HK-2 (cell line): ENCODE measurements around the gene YIF1A.
"Not testable (repeated sequence)": the region's sequence is repeated elsewhere in the genome, so short reads cannot be mapped to it uniquely, and the experiment has no call there.

Experiments
- DNase-seq: peaks from one replicate; pipeline ENCODE4 v3.0.0-alpha.2; 2018; ENCODE audit not compliant: unreplicated experiment

The YIF1A gene

DNA sequence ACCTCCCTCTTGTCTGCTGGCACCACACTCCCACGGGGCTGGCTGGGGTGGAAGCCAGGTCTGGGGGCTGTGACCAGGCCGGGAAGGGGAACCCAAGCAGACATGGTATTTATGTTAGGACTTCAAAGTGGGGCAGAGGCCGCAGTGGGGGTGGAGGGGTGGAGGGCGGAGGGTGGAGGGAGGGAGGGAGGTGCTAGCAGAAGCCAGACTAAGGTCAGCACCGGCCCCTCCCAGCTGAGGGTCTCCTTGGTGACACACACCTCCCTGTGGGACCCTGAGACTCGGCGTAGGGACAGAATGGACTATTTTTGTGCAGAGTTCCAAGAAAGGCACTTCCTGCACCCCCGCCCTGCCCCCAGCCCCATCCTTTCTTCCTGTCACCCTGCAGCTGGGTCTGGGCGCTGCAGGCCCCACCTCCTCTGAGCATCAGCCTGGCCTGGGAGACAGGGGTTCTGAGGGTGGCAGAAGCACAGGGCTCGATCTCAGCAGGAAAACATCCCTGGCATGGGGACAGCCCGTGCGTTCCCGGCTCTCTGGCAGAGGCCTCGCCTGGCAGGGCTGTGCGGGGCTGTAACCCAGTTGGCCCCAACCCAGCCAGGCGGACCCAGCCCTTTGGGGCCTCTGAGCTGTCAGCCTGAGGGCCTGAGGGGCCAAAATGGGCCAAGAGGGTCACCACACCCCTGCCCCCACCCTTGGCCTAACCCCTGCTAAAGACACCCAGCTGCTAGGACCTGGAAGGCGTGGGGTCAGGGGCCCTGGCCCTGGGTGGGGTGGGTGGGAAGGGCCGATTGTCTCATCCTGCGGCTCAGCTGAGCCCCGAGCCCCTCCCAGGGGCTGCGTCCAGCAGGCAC is 37.5 kb upstream of the YIF1A start:
- DNase-seq: peak; percentile 27

- no peak for DNase-seq
Observed at GRCh38 chr11:66325263-66325671, 36.3 kb upstream of the YIF1A start.

DNA sequence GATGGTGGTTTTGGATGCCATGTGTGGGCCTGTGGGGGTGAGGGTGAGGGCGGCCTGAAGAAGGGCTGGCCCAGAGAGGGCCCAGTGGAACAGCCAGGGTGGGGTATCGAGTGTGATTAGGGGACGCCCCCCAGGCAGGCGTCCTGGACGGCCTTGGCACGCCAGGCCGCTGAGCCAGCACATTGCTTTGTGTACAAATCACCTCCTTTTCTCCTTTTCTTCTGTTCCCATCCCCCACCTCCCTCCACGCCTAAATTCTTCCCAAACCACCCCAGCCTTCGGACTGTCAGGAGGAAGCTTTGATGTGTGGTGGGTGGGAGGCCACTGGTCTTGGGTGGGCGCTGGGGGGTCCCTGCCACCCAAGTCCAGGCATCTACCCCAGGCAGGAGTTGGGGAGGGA is 35.7 kb upstream of the YIF1A start:
- DNase-seq: no peak

- DNase-seq: no peak
Observed at GRCh38 chr11:66323684-66324083, 34.7 kb upstream of the YIF1A start.

GRCh38 chr11:66322732-66323427 is 33.9 kb upstream of the YIF1A start:
- DNase-seq: no peak

- no peak for DNase-seq
Observed at GRCh38 chr11:66321606-66322005, 32.7 kb upstream of the YIF1A start.

- not testable (repeated sequence) for DNase-seq
Observed at GRCh38 chr11:66320748-66321147, 31.8 kb upstream of the YIF1A start.

GRCh38 chr11:66320289-66320688 is 31.3 kb upstream of the YIF1A start:
- not testable (repeated sequence) for DNase-seq

DNA sequence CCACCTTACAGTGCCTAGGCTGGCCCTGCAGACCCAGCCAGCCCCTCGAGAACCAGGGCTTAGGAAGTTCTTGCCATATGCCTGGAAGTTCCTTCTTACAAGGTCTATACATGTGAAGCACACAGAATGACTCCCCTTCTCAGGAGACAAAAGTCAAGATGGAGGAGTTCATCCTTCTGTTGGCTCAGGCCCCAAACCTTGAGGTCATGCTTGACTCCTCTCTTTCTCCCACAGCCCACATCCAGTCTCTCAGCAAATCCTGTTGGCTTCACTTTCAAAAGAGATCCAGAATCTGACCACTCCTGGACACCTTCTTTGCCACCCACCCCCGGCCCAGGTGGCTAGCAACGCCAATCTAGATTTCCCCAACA is 29.6 kb upstream of the YIF1A start:
- DNase-seq: no peak

DNA sequence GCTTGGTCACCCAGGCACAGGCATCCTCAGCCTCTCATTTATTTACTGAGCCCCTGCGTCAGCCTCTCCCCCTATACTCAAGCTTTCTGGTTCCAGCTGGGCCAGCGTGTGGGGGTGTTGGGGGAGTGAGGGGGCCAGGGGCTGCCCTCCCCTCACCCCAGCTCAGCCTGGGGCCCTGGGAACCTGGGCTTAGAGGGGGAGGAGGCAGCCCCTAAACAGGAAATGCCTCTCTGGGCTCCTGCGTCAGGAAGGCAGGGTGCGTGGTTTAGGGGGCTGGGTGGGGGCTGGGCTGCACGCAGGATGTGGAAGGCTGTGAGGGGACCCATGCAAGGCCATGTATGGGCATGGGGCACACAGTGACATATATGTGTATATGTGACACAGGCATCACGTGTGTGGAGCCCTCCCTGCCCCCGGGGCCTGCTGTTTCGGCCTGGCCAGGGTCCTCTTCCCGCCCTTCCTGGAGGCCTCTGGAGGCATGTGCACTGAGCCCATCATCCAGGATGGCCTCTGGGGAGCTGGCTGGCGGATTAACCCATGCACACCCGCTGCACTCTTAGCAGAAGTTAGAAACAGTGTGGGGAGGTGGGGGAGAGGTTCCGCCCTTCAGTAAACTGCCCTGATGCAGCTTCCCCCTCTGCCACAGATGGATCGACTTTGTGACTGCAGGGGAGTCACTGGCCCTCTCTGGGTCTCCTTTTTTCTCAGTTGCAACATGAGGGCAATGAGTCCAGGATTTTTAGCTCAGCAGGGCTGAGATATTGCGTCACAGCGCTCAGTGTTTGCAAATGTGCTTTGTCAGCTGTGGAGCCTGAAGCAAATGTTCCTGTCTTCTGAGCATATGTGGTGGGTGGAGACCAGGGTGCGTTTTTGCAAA is 29.0 kb upstream of the YIF1A start:
- DNase-seq: no peak

- DNase-seq: no peak
Observed at GRCh38 chr11:66317322-66317722, 28.4 kb upstream of the YIF1A start.

DNA sequence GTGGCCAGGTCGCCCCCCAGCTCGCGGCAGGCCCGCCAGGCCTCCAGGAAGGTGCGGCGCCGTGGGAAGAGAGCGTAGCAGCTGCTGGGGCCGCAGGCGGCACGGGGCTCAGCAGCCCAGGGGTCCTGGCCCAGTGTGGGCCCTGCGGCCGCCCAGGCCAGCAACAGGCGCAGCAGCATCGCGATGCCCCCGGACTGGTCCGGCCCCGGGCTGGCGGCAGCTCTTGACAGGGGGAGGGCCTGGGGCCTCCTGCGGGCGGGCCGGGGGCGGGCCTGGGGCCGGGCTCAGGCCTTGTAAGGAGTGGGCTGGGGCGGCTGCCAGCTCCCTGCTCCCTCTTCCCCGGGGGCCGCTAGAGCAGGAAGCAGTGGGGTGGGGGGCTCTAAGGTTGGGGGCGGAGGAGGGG is 27.9 kb upstream of the YIF1A start, which contains the start of gene CD248:
TSS of gene CD248 (minus strand) at position 196 of the 403 bp plus-strand sequence. CDS start at position 179, 17 bp downstream.
- no peak for DNase-seq

DNA sequence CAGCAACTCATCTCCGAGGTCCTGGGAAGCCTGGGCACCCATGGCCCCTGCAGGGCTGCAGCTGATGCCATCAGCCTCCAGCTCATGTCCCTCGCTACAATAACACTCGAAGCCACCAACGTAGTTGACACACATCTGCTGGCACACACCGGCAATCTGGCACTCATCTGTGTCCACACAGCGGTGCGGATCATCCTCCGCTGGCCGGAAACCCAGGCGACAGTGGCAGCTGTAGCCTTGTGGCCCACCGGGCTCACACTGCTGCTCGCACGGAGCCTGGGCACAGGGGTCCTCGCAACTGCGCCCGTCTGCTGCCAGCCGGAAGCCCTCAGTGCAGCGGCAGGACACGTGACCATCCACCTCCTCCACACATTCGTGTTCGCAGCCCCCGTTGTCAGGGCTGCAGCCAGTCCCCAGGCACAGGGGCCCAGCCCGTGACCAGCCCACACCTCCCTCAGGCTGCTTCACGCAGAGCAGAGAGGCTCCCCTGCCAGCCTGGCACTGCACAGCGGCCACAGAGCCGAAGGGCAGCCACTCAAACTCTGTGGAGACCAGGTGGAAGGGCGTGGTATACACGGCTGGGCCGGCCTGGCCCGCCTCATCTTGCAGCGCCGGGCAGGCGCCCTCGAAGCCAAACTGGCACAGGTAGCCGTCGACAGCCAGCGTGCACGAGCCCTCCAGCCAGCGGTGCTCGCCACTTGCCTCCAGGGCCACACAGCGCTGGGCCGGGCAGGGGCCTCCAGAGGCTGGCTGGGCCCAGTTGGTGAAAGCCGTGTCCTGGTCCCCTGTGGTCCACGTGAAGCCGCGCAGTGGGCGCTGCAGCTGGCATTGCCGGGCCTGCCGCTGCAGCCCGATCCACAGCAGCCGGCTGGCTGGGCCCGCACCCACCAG is 27.2 kb upstream of the YIF1A start:
- DNase-seq: no peak

DNA sequence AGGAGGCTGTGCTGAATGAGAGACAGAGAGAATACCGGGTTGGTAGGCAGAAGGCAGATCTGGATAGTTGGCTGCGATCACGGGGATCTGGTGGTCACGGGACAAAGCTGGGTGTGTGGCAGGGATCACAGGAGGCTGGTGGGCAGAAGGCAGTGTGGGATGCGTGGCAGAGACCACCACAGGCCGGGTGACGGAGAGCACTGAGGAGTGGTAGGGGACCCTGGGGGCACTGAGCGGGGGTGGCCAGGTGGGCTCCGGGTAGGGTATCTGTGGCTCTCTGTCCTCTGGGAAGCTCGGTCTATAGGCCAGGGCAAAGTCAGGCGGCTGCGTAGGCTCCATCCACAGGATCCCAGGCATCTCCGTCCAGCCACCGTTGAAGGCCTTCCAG is 26.5 kb upstream of the YIF1A start:
- no peak for DNase-seq

GRCh38 chr11:66314561-66315497 is 25.9 kb upstream of the YIF1A start:
- no peak for DNase-seq

DNA sequence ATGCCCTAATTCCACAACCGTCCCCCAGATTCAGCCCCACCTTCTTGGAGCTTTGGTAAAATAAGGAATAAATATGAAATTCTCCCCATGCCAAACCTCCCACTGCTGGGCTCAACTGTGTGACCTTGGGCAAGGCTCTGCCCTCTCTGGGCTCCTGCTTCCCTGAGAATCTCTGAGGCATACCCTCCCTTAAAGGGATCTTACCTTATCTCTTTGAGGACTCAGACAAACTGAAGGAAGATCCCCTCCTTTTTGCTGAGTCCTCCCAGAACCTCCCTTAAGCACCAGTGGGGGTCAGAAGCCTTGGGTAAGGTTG is 25.2 kb upstream of the YIF1A start:
- no peak for DNase-seq

DNA sequence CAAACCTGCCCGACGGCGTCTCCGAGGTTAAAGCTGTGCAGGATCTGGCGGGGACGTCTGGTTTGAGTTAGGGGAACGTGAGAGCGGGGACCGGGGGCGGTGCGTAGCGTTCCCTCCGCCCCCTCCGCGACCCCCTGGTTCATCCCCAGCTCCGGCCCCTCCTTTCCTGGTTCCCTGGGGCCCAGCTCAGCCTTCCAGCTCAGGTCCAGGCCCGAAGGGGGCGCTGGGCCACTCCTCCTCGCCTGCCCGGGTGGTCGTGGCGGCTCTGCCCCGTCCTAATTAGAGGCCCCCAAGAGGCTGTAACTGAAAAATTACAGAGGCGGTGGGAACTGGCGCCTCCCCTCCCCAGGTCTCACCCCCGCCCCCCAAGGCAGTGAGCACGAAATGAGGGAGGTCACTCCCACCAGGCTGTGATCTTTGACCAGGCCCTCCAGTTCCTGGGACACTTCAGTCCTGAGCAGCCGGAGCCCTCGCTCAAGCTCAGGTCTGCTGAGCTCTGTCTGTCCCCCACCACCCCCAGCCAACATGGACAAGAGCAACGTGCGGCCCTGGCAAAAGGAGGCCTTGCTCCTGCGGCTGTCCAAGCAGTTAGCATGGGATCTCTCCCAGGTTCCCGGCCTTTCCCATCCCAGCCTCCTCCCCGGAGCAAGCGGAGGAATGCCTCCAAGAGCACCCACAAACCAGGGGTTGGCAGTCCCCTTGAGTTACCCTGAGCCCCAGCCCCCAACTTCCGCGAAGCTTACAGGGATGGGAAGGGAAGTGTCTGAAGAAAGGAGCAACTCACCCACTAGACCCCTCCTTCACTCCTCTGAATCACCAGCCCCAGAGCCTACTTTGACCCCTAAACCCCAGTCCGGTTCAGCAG is 24.6 kb upstream of the YIF1A start:
- no peak for DNase-seq

- DNase-seq: peak; percentile 97
Observed at GRCh38 chr11:66312549-66313320, 23.8 kb upstream of the YIF1A start.
